ENCODE data around the gene TPSD1. TPM values are rescaled to one million over a fixed set of nuclear protein-coding genes. Genes with fewer than 3 reads are reported as not detected.
"Not testable (repeated sequence)": the region's sequence is repeated elsewhere in the genome, so short reads cannot be mapped to it uniquely, and the experiment has no call there.

TPSD1 gene
- total RNA-seq, 1 donor from 2014 or later, result not detected

GRCh38 chr16:1295465-1295864 is 39.6 kb downstream of the TPSD1 start:
- Mint-ChIP-seq H3K36me3 (no peaks in the 10 kb centered on the region), H3K27ac (peak overlapping the region; percentile 24), H3K9me3 (no peaks in the 10 kb centered on the region), H3K27me3 (peaks cover 38% of the 10 kb centered on the region), H3K4me1 (ENCODE audit: unreplicated experiment) (peaks cover 14% of the 10 kb centered on the region), H3K4me3 (no peak overlapping the region)
- TF ChIP-seq, protein P1, sequence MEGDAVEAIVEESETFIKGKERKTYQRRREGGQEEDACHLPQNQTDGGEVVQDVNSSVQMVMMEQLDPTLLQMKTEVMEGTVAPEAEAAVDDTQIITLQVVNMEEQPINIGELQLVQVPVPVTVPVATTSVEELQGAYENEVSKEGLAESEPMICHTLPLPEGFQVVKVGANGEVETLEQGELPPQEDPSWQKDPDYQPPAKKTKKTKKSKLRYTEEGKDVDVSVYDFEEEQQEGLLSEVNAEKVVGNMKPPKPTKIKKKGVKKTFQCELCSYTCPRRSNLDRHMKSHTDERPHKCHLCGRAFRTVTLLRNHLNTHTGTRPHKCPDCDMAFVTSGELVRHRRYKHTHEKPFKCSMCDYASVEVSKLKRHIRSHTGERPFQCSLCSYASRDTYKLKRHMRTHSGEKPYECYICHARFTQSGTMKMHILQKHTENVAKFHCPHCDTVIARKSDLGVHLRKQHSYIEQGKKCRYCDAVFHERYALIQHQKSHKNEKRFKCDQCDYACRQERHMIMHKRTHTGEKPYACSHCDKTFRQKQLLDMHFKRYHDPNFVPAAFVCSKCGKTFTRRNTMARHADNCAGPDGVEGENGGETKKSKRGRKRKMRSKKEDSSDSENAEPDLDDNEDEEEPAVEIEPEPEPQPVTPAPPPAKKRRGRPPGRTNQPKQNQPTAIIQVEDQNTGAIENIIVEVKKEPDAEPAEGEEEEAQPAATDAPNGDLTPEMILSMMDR (conservative IDR thresholded peaks at IDR 0.05), result no peak
- DNase-seq (ENCODE audit: extremely low spot score, unreplicated experiment), result no peak

DNA sequence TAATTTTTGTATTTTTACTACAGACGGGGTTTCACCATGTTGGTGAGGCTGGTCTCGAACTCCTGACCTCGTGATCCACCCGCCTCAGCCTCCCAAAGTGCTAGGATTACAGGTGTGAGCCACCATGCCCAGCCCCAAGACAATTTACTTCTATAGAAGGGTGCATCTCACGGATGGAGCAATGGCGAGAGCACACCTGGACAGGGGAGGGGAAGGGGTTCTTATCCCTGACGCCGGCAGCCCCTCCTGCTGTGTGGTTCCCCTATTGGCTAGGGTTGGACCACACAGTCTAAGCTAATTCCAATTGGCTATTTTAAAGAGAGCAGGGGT is 40.8 kb downstream of the TPSD1 start:
- H3K36me3 Mint-ChIP-seq; H3K4me3 Mint-ChIP-seq; DNase-seq (ENCODE audit: extremely low spot score, unreplicated experiment); H3K9me3 Mint-ChIP-seq; H3K4me1 Mint-ChIP-seq (ENCODE audit: unreplicated experiment): not testable (repeated sequence)
- Mint-ChIP-seq H3K27ac (peak overlapping the region; percentile 76), H3K27me3 (peaks cover 32% of the 10 kb centered on the region)

- peaks cover 31% of the 10 kb centered on the region for H3K27me3 Mint-ChIP-seq
- peak overlapping the region; percentile 76 for H3K27ac Mint-ChIP-seq
- H3K9me3 Mint-ChIP-seq, result no peaks in the 10 kb centered on the region
- H3K4me1 Mint-ChIP-seq (ENCODE audit: unreplicated experiment), result peaks cover 10% of the 10 kb centered on the region
- TF ChIP-seq, protein P1 (conservative IDR thresholded peaks at IDR 0.05), result no peak
- no peaks in the 10 kb centered on the region for H3K36me3 Mint-ChIP-seq
- no peak for DNase-seq (ENCODE audit: extremely low spot score, unreplicated experiment)
- peak overlapping the region; percentile 9 for H3K4me3 Mint-ChIP-seq
These were observed 41.3 kb downstream of the TPSD1 start for GRCh38 chr16:1297018-1297696.

GRCh38 chr16:1298406-1298805 is 42.5 kb downstream of the TPSD1 start:
- Mint-ChIP-seq H3K4me1 (ENCODE audit: unreplicated experiment) (peaks cover 10% of the 10 kb centered on the region), H3K4me3 (no peak overlapping the region)

DNA sequence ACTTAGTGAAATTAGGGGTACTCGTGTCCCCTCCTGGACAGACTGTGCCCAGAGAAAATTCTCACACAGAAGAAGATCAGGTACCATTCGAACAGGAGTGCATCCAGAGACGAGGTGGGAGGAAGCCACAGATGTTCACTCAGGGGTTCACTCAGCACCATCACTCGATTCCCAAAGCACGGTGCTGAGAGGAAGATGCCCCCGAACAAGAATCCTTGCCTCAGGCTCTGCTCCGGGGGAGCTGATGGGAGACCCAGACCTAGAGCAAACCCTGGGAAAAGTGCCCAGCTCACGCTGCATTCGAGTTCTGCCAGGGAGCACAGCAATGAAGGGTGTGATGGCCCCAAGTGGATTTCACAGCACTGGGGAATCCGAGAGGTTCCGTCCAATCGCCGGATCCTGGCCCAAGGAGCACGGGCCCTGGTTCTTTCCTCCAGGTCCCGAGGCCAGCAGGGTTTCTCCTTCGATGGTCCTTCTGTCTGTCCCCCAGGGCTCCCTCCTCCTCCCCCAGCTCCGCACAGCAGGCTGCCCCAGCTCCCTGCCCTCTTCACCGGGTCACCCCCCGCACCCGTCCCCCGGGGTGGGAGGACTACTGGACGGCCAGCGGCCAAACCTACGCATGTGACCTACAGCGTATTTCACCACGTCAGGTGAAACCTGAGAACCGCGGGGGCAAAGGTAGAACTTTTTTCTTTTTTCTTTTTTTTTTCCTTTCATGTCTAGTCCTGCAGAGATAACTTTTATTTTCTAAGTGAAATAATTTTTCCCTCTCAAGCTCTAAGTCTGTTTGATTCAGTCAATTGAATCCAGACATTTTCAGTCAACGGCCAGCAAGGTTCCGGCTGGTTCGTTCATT is 43.4 kb downstream of the TPSD1 start:
- Mint-ChIP-seq H3K4me3 (no peak overlapping the region), H3K4me1 (ENCODE audit: unreplicated experiment) (peaks cover 10% of the 10 kb centered on the region), H3K27me3 (peaks cover 30% of the 10 kb centered on the region), H3K27ac (no peak overlapping the region), H3K36me3 (no peaks in the 10 kb centered on the region), H3K9me3 (no peaks in the 10 kb centered on the region)
- no peak for DNase-seq (ENCODE audit: extremely low spot score, unreplicated experiment)
- TF ChIP-seq, protein P1 (conservative IDR thresholded peaks at IDR 0.05), result no peak

More at GRCh38 chr16:1298406-1298805, 42.5 kb downstream of the TPSD1 start:
- no peak for DNase-seq (ENCODE audit: extremely low spot score, unreplicated experiment)
- no peaks in the 10 kb centered on the region for H3K36me3 Mint-ChIP-seq
- H3K27me3 Mint-ChIP-seq, result peaks cover 31% of the 10 kb centered on the region
- H3K27ac Mint-ChIP-seq, result no peak overlapping the region
- H3K9me3 Mint-ChIP-seq, result no peaks in the 10 kb centered on the region
- TF ChIP-seq, protein P1 (conservative IDR thresholded peaks at IDR 0.05), result no peak

- H3K27ac Mint-ChIP-seq, result no peak overlapping the region
These were observed 44.0 kb downstream of the TPSD1 start for GRCh38 chr16:1299868-1300203.

More at GRCh38 chr16:1299868-1300203, 44.0 kb downstream of the TPSD1 start:
- TF ChIP-seq, protein P1 (conservative IDR thresholded peaks at IDR 0.05), result no peak
- Mint-ChIP-seq H3K4me1 (ENCODE audit: unreplicated experiment) (peaks cover 10% of the 10 kb centered on the region), H3K4me3 (no peak overlapping the region), H3K36me3 (no peaks in the 10 kb centered on the region), H3K9me3 (no peaks in the 10 kb centered on the region), H3K27me3 (peaks cover 27% of the 10 kb centered on the region)
- DNase-seq (ENCODE audit: extremely low spot score, unreplicated experiment), result no peak
